Heart right ventricle (tissue), 16 donors: ENCODE results near the gene KCNAB3. TPM values are rescaled to one million over a fixed set of nuclear protein-coding genes. Genes with fewer than 3 reads are reported as not detected.

Source experiments
- ATAC-seq, 8 donors: fragments of 200-7000 bp; cut with Tn5 transposase; one replicate each; pipeline ENCODE4 v1.9.1; 2020; ENCODE audit warnings: mild to moderate bottlenecking in 8 of 8, moderate library complexity in 8 of 8, moderate number of reproducible peaks in 1 of 8
- DNase-seq, 2 donors: peaks; one replicate each; pipeline ENCODE4 v3.0.0-alpha.2; 2020
- H3K27ac ChIP-seq, 10 donors: fragments of 200-600 bp; sonication (generic) in 2 of 10; one replicate each; pipeline versions ENCODE4 v1.5.0 to v1.8.0; 2020 to 2022; ENCODE audit warnings: mild to moderate bottlenecking in 3 of 10
- H3K27me3 ChIP-seq, 7 donors: fragments of 200-600 bp; one replicate each; pipeline ENCODE4 v1.8.0; 2021 to 2022; ENCODE audit warnings: mild to moderate bottlenecking in 2 of 7
- H3K36me3 ChIP-seq, 9 donors: fragments of 200-600 bp; sonication (generic) in 1 of 9; one replicate each; pipeline versions ENCODE4 v1.5.0 to v1.8.0; 2020 to 2022; ENCODE audit warnings: mild to moderate bottlenecking in 2 of 9
- H3K4me1 ChIP-seq, 9 donors: fragments of 200-600 bp; sonication (generic) in 1 of 9; one replicate each; pipeline versions ENCODE4 v1.5.0 to v1.8.0; 2020 to 2022; ENCODE audit warnings: mild to moderate bottlenecking in 4 of 9
- H3K4me3 ChIP-seq, 10 donors: fragments of 200-600 bp; sonication (generic) in 2 of 10; one replicate each; pipeline versions ENCODE4 v1.5.0 to v1.8.0; 2020 to 2022; ENCODE audit warnings: mild to moderate bottlenecking in 7 of 10, moderate library complexity in 2 of 10
- H3K9me3 ChIP-seq, 11 donors: fragments of 200-600 bp in 10 of 11; sonication (generic) in 2 of 11; one replicate each; pipeline versions ENCODE4 v1.5.0 to v1.8.0; 2013 to 2022; ENCODE audit warnings: mild to moderate bottlenecking in 2 of 11, control low read depth in 1 of 11, moderate library complexity in 1 of 11
- CTCF ChIP-seq, 9 donors: fragments of 200-600 bp; sonication (generic) in 2 of 9; IDR thresholded peaks; one replicate each; pipeline versions ENCODE4 v1.5.0 to v1.8.0; 2021 to 2022; ENCODE audit warnings: antibody characterized with exemption in 9 of 9, mild to moderate bottlenecking in 5 of 9, moderate library complexity in 1 of 9
- WGBS, 2 donors: extraction: QIAGEN DNeasy Blood & Tissue Kit; methylation state at CpG; one replicate each; pipeline ENCODE4 v1.1.7; 2013; ENCODE audit warnings: inconsistent platforms in 1 of 2; 5-methylcytosine and 5-hydroxymethylcytosine counted together
- intact Hi-C, 10 donors: fragments of 100-400 bp; cut with DNase I; formaldehyde crosslinking; loops; one replicate each; pipeline versions ENCODE4 v1.11.1 to v1.14.2; 2022
- polyA plus RNA-seq, 2 donors: library from polyadenylated mRNA; stranded (reverse); fragments of 200-250 nt; gene quantifications; one replicate each; pipeline ENCODE4 v1.2.3, GENCODE V29; 2013
- total RNA-seq, 10 donors: library from RNA; stranded (reverse); fragmentation: NEBNext Ultra II Directional in 3 of 10; extraction: Animal tissue kit (Norgen Biotek cat#: 25700) in 3 of 10; gene quantifications; one replicate each; pipeline versions ENCODE4 v1.2.1 to v1.2.4, GENCODE V29; 2021 to 2023
- donor health status: Arrhythmogenic right ventricular cardiomyopathy.
- donor health status: ischemic (EF 13 %, LVEDD 7.1; RV severe dilation, severe dysfunction).
- donor health status: healthy with polysubstance abuse.
- donor health status: DM: no; HTN: yes; CAD: no.
- donor health status: DM: no; HTN: no; CAD: no.
- donor health status: ischemic (EF 25% LVEDD 6.9; RV normal size, moderate dysfunction).
- donor health status: ischemic (EF 25% LVEDD 5.7; RV mildly dilated, moderate dysfunction).
- donor health status: healthy.
- donor health status: DM: yes; HTN: yes; CAD: no.
- donor health status: Ischemic cardiomyopathy.
- donor health status: ischemic (EF 35%, LVEDD 5.7; RV mildly dilated, moderate dysfunction).
- donor health status: nonischemic (EF 11% LVEDD 7.7; RV severe dilation, severe dysfunction).
- donor health status: DM: yes; HTN: yes; CAD: no.
- donor health status: PGD.
- donor health status: ischemic (EF 29% LVEDD 5.4; RV normal size, mild dysfunction).
- donor health status: nonischemic (EF 23%, LVEDD 6.1; RV moderate dilation, normal function).

Gene KCNAB3
- total and polyA plus RNA-seq, 12 donors, result 0.11 to 1.5 (median 0.39) TPM

- Histone ChIP-seq H3K27ac (no peak overlapping the region), H3K4me3 (no peak overlapping the region), H3K27me3 (no peaks in the 10 kb centered on the region), H3K36me3 (peaks cover 0 to 100% (median 31%) of the 10 kb centered on the region in 9 donors), H3K9me3 (no peaks in the 10 kb centered on the region), H3K4me1 (no peaks in the 10 kb centered on the region)
- intact Hi-C loops, result loop anchor here in 1 of 10 donors (10.0 kb wide), 1 partner anchor 141 kb away; no protein-coding TSS in a partner anchor
- ATAC-seq (no peak), DNase-seq (no peak)
- WGBS, 2 donors, result 80% methylated on average over 22 of the region's 22 CpGs
- TF ChIP-seq CTCF (IDR thresholded peaks at IDR 0.05), result no peak
These were observed 26.2 kb downstream of the KCNAB3 start for GRCh38 chr17:7903154-7904103.

GRCh38 chr17:7897773-7898172, 31.9 kb downstream of the KCNAB3 start:
- Histone ChIP-seq H3K27ac (peak overlapping the region in 1 of 10 donors; percentile 1), H3K36me3 (peaks cover 0 to 100% (median 36%) of the 10 kb centered on the region in 9 donors), H3K9me3 (no peaks in the 10 kb centered on the region), H3K4me1 (peaks cover 0 to 9% (median 0%) of the 10 kb centered on the region in 9 donors), H3K4me3 (no peak overlapping the region), H3K27me3 (no peaks in the 10 kb centered on the region)
- intact Hi-C loops, result loop anchor here in 8 of 10 donors (2.0 to 10.0 kb wide), 6 partner anchors 35 to 153 kb away; no protein-coding TSS in a partner anchor
- no peak for DNase-seq
- TF ChIP-seq CTCF (IDR thresholded peaks at IDR 0.05), result peak; percentile 20 to 63 (median 52)
- ATAC-seq, result peak in 7 of 8 donors; percentile 63 to 86 (median 74)
- WGBS, 2 donors, result 47 to 53% methylated on average over 6 of the region's 6 CpGs

GRCh38 chr17:7897090-7897489, 32.6 kb downstream of the KCNAB3 start:
- peaks cover 0 to 9% (median 0%) of the 10 kb centered on the region in 9 donors for H3K4me1 ChIP-seq
- TF ChIP-seq CTCF (IDR thresholded peaks at IDR 0.05), result no peak
- 90 to 92% methylated on average over 13 of the region's 13 CpGs for WGBS, 2 donors
- DNase-seq, result no peak
- H3K27ac ChIP-seq, result no peak overlapping the region
- intact Hi-C loops, result loop anchor here in 8 of 10 donors (2.0 to 10.0 kb wide), 6 partner anchors 34 to 152 kb away; no protein-coding TSS in a partner anchor
- no peaks in the 10 kb centered on the region for H3K9me3 ChIP-seq
- peaks cover 0 to 100% (median 36%) of the 10 kb centered on the region in 9 donors for H3K36me3 ChIP-seq
- H3K4me3 ChIP-seq, result no peak overlapping the region
- no peak for ATAC-seq
- H3K27me3 ChIP-seq, result no peaks in the 10 kb centered on the region

GRCh38 chr17:7894866-7895265, 34.8 kb downstream of the KCNAB3 start:
- DNase-seq (no peak), ATAC-seq (no peak)
- H3K4me1 ChIP-seq, result peaks cover under 1 to 14% (median 5%) of the 10 kb centered on the region in 9 donors
- 89 to 91% methylated on average over 8 of the region's 8 CpGs for WGBS, 2 donors
- no peaks in the 10 kb centered on the region for H3K27me3 ChIP-seq
- no peaks in the 10 kb centered on the region for H3K9me3 ChIP-seq
- peaks cover 0 to 100% (median 29%) of the 10 kb centered on the region in 9 donors for H3K36me3 ChIP-seq
- H3K27ac ChIP-seq, result no peak overlapping the region
- no peak overlapping the region for H3K4me3 ChIP-seq
- no peak for TF ChIP-seq CTCF (IDR thresholded peaks at IDR 0.05)
- intact Hi-C loops, result loop anchor here in 7 of 10 donors (5.0 to 10.0 kb wide), 4 partner anchors 33 to 150 kb away; no protein-coding TSS in a partner anchor
